ENCODE measurements around the gene PLSCR5.

Gene PLSCR5

DNA sequence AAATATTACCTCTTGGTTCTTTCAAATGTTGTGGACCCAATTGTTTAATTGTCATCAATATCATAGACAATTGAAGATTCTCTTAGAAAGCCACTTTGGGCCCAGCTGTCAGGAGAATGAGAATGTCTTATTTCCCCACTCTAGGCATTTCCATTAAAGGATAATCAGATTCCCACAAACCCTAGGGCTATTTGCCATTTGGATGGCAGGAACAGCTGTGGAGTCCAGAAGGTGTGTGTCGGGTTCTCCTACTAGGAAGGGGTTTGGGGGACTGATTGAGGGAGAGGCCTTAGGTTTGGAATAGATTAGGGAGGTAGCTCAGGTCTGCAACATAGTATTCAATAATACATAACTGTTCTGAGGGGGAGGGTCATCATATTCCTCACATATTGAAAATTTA, 35.2 kb upstream of the PLSCR5 start:
- DNase-seq: no peak
- H3K36me3 ChIP-seq: no peaks in the 10 kb centered on the region
- TF ChIP-seq, protein P1, sequence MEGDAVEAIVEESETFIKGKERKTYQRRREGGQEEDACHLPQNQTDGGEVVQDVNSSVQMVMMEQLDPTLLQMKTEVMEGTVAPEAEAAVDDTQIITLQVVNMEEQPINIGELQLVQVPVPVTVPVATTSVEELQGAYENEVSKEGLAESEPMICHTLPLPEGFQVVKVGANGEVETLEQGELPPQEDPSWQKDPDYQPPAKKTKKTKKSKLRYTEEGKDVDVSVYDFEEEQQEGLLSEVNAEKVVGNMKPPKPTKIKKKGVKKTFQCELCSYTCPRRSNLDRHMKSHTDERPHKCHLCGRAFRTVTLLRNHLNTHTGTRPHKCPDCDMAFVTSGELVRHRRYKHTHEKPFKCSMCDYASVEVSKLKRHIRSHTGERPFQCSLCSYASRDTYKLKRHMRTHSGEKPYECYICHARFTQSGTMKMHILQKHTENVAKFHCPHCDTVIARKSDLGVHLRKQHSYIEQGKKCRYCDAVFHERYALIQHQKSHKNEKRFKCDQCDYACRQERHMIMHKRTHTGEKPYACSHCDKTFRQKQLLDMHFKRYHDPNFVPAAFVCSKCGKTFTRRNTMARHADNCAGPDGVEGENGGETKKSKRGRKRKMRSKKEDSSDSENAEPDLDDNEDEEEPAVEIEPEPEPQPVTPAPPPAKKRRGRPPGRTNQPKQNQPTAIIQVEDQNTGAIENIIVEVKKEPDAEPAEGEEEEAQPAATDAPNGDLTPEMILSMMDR (IDR thresholded peaks at IDR 0.05; ENCODE audit: low read depth, low read length): no peak

DNA sequence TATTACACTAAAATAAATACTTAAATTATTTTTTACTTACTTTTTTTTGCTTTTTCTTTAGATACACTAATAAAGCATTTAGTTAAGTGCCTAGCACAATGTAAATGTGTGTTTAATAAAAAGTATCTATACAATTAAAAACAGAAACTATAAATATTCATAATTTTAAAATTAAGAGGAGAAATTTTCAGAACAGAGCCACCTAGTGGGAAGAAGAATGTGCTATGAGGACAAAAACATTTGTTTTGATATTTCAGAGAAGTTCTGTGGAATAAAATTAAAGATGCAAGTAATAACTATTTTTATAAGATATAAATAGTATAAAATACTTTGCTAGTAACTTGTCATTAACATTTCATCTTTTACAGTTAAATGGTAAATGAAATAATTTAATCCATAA, 33.6 kb upstream of the PLSCR5 start:
- no peaks in the 10 kb centered on the region for H3K27me3 ChIP-seq
- H3K9me3 ChIP-seq: no peaks in the 10 kb centered on the region
- no peak overlapping the region for H3K4me3 ChIP-seq (ENCODE audit: low read depth, low read length)
- no peak for DNase-seq
- H3K36me3 ChIP-seq: no peaks in the 10 kb centered on the region
- TF ChIP-seq, protein P1 (IDR thresholded peaks at IDR 0.05; ENCODE audit: low read depth, low read length): peak; percentile 42
- H3K4me1 ChIP-seq: no peaks in the 10 kb centered on the region

More for the DNA sequence above, 35.2 kb upstream of the PLSCR5 start:
- Histone ChIP-seq H3K9me3 (no peaks in the 10 kb centered on the region), H3K27me3 (no peaks in the 10 kb centered on the region), H3K4me3 (ENCODE audit: low read depth, low read length) (no peak overlapping the region), H3K4me1 (no peaks in the 10 kb centered on the region)

DNA sequence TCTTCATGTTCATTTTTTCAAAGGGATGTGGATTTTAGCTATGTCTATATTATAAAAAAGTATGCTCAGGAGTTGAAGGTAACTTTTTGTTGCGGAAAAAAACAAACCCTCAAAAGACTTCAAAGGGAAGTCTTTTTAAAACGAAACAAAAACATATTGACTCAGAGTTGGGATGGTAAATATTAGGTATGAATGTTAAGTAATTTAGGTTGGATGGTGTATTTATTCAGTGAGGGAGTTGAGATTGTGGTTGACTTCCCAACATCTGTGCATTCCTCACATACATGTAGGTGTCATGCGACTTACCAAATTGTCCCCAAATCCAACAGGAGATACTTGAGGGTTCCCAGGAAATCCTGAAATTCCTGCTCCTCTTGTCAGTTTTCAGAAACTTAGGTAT, 32.7 kb upstream of the PLSCR5 start:
- DNase-seq: no peak
- no peaks in the 10 kb centered on the region for H3K4me1 ChIP-seq
- TF ChIP-seq, protein P1 (IDR thresholded peaks at IDR 0.05; ENCODE audit: low read depth, low read length): no peak
- no peaks in the 10 kb centered on the region for H3K36me3 ChIP-seq
- H3K27me3 ChIP-seq: no peaks in the 10 kb centered on the region
- no peak overlapping the region for H3K4me3 ChIP-seq (ENCODE audit: low read depth, low read length)
- H3K9me3 ChIP-seq: no peaks in the 10 kb centered on the region

DNA sequence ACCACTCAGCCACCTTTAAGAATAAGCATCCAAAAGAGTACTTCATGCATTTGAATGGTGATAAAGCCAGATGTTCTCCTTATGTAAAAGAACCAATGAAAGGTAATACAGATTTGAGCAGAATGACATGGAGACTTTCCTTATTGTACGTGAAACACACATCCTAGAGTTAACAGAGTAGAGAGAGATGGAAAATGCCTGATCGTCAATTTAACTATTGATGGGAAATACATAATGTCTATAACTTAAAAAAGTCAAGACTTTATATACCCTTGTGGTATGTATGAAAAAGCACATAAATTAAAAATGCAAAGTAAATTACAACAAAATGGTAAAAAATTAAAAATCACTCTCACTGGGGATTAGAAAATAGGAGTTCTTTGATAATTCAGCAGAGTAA, 31.7 kb upstream of the PLSCR5 start:
- no peak overlapping the region for H3K4me3 ChIP-seq (ENCODE audit: low read depth, low read length)
- no peaks in the 10 kb centered on the region for H3K9me3 ChIP-seq
- TF ChIP-seq, protein P1 (IDR thresholded peaks at IDR 0.05; ENCODE audit: low read depth, low read length): no peak
- H3K36me3 ChIP-seq: no peaks in the 10 kb centered on the region
- no peaks in the 10 kb centered on the region for H3K4me1 ChIP-seq
- no peak for DNase-seq
- no peaks in the 10 kb centered on the region for H3K27me3 ChIP-seq

DNA sequence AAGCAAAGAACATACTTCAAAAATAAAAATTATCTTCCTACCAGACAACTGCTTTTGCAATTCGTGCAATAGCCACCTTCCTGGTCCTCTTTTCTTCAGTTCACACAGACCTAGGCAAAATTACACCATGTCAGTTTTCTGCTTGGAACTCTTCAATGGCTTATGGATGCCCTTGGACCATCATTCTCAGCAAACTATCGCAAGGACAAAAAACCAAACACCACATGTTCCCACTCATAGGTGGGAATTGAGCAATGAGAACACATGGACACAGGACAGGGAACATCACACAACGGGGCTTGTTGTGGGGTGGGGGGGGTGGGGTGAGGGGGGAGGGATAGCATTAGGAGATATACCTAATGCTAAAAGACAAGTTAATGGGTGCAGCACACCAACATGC, 29.2 kb upstream of the PLSCR5 start:
- DNase-seq: no peak
- H3K27me3 ChIP-seq: no peaks in the 10 kb centered on the region
- TF ChIP-seq, protein P1 (IDR thresholded peaks at IDR 0.05; ENCODE audit: low read depth, low read length): no peak
- no peaks in the 10 kb centered on the region for H3K36me3 ChIP-seq
- H3K4me3 ChIP-seq (ENCODE audit: low read depth, low read length): no peak overlapping the region
- H3K9me3 ChIP-seq: no peaks in the 10 kb centered on the region
- no peaks in the 10 kb centered on the region for H3K4me1 ChIP-seq

DNA sequence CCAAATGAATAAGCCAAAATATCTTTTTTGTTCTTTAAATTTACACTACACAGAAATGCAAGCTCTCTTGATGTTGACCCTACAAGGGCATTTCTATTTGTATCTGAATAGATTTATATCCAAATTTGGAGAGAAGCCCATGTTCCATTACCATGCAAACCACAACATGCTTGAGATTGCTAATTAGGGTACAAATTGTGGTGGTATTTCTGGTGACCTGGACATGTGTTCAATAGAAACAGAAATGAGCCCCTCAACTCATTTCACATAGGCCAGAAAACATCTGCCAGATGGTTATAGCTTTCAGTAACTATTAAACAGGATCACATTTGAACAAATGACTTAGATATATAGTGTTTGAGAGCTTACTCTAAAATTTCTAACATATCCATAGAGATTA, 23.5 kb upstream of the PLSCR5 start:
- TF ChIP-seq, protein P1 (IDR thresholded peaks at IDR 0.05; ENCODE audit: low read depth, low read length): no peak
- no peaks in the 10 kb centered on the region for H3K27me3 ChIP-seq

More for the DNA sequence above, 23.5 kb upstream of the PLSCR5 start:
- no peaks in the 10 kb centered on the region for H3K36me3 ChIP-seq
- H3K9me3 ChIP-seq: no peaks in the 10 kb centered on the region; the same call in 1 of the 2 replicates
- no peaks in the 10 kb centered on the region for H3K4me1 ChIP-seq
- DNase-seq: no peak
- H3K4me3 ChIP-seq (ENCODE audit: low read depth, low read length): no peak overlapping the region

All from BE2C (cell line).